NCI-H748 (cell line): ENCODE results near the gene LRTM2.

Source experiments
- DNase-seq: peaks from one replicate; lab custom pipeline; 2025; ENCODE audit not compliant: unreplicated experiment; lab: John Stamatoyannopoulos, UW

The LRTM2 gene

DNA sequence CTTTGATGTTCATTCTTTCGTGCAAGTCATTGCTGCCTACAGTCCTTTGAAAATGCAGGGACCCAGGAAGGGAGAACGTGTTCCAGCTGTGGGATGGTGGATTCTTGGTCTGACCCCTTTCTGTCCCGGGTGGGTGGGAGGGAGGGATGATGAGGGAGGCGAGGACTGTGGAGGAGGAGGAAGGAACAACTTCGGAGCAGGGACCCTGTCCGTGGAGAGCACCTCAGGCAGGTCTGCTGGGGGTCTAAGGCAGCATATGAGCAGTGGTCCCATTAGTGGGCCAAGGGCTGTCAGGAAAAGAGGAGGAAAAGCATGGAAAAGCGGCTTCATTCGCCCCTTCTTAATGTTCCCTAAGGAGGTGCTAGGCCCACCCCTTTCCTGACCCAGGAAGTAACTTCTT lies 62.0 kb downstream of the LRTM2 start:
- DNase-seq: no peak

DNA sequence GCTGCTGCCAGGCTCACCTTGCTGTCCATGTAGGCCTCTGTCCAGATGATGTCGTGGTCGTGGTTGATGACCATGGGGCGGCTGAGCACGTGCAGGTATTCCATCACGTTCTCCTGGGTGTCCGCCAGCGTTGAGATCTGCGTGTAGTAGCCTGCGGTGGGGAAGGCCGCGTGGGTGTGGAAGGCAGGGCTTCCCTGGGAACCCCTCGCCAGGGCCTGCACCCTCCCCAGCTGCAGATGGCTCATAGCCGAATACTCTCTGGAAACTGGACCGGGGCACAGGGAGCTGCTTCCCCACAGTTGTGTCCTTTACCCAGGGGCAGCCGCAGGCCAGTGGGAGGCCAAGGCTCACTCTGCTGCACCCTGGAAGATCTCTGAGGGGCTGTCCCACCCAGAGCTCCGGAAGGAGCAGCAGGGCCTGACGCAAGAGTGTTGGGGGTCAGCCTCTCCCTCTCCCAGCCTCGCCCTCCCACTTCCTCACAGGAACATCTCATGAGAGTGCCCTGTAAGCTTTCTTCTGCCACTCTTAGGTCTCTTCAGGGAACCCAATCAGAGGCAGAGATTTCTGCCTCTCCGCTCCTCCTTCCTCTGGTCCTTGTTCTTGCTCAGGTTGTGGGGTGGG lies 62.6 kb downstream of the LRTM2 start:
- DNase-seq: no peak

DNA sequence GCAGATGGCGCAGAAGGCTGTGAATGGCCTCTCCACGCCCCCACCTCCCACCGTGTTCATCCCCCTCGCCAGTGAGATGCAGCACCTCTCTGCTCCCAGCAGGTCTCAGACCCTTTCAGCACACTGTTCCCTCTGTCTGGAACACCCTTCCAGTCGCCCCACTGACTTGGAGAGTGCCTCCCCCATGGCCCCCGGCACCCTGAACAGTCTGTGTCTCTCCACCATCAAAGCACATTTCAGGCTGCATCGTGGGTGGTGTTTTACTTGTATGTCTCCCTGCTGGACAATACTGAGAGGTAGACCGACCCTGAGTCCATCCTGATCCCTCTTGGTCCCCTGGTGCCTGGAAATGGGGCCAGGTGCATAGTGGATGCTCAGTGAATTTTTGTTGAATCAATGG lies 63.1 kb downstream of the LRTM2 start:
- no peak for DNase-seq

DNA sequence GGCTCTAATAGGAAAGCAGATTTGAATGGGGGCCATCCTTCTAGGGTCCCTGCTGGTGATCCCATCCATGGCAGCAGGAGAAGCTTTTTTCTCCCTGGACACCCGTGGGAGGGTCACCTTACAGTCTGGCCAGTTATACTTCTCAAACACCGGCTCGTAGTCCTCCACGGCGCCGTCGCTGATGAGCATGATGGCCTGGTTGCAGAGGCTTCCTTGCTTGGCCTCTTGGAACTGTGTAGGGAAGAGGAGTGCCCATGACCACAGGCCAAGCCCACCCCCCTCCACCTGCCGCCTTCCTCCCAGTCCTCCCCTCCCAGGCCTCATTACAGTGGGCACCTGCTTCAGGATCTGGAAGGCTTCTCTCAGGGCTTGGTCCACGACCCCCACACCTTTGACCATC lies 64.3 kb downstream of the LRTM2 start:
- DNase-seq: no peak

DNA sequence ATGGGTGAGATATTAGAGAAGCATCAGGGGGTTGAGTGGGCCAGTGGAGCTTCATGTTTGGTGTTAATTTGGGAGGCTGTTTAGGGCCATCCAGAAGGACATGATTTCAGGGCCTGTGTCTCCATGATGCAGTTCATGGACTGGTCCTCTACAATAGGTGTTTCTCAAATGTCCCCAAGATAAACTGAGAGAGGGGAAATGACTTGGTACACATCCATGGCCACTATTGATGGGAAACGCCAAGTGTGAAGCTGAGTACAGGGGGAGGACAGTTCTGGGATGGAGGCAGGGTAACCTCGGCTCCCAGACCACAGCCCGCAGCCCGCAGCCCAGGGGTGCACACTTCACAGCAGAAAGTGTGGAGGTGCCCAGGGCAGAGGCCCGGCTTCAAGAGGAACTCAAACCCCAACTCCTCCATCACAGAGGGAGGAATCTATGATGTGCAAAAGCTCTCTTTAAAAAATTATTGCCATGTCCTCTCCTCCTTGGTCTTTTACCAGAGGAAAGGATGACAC lies 64.8 kb downstream of the LRTM2 start:
- no peak for DNase-seq

DNA sequence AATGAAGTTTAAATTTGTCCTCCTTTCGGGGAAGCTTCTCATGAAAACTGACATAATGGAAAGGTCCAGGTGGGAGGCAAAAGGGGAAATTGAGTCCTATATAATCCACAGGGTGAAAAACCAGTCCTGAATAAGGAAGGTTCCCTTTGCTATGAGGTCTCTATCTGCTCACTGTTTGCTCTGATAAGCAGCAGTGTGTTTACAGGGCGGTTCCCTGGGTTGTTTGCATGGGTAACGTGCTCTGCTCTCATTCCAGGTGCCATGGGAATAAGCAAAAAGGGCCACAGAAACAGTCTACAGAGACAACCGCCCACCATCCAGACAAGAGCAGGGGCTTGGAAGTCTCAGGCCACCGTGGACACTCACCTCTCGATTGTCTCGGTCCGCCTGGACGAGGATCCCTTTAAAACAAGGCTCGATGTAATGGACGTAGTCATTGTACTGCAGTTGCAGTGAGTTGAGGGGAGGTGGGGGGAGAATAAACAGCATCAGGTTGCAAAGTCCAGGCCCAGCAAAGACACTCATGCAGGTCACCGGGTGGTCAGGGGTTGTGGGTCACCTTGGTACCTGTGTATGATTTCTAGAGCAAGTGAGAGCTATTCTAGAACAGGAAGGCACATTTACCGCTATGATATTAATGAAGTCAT lies 65.4 kb downstream of the LRTM2 start:
- peak; percentile 6 for DNase-seq
